HEK293 (cell line): Measurements from ENCODE around the gene ITGB1.

Experiments used
- CTCF ChIA-PET: fragments of 350-600 bp; formaldehyde crosslinking; extraction: SDS; loops from one replicate; lab custom pipeline; 2021; ENCODE audit warnings: antibody characterized with exemption; lab: Yijun Ruan, JAX
- POLR2A ChIA-PET: fragments of 300-600 bp; formaldehyde crosslinking; extraction: SDS; loops from one replicate; lab custom pipeline; 2020; ENCODE audit warnings: antibody characterized with exemption, inconsistent platforms; lab: Yijun Ruan, JAX
- H3K27ac ChIP-seq: fragments of 200-500 bp; sonication (Bioruptor generic); 2 replicates; pipeline ENCODE4 v1.5.1; 2014; ENCODE audit warnings: low read depth, low read length, control low read depth, inconsistent platforms; ENCODE audit errors: extremely low read depth
- H3K36me3 ChIP-seq, 2 experiments: fragments of 200-500 bp in 1 of 2; sonication (Bioruptor generic) in 1 of 2; 1 replicate in 1 of 2; 2 replicates in 1 of 2; pipeline ENCODE4 v1.5.1; 2014 to 2017; ENCODE audit warnings: inconsistent platforms in 2 of 2, low read length in 2 of 2; ENCODE audit not compliant: control insufficient read depth in 2 of 2, insufficient read depth in 1 of 2
- H3K4me1 ChIP-seq: fragments of 200-500 bp; sonication (Bioruptor generic); 2 replicates; pipeline ENCODE4 v1.5.1; 2014; ENCODE audit warnings: mild to moderate bottlenecking, low read length, inconsistent platforms; ENCODE audit not compliant: control insufficient read depth, insufficient read depth
- H3K4me3 ChIP-seq: 2 replicates; pipeline ENCODE4 v1.5.1; 2011; ENCODE audit warnings: low read depth, mild to moderate bottlenecking, control low read depth, low read length, moderate library complexity
- H3K9me3 ChIP-seq: fragments of 200-500 bp; sonication (Bioruptor generic); 2 replicates; pipeline ENCODE4 v1.5.1; 2014; ENCODE audit warnings: low read depth, low read length, inconsistent platforms; ENCODE audit not compliant: control insufficient read depth, insufficient read depth
- GFI1B ChIP-seq: fragments of 450-650 bp; formaldehyde crosslinking; IDR thresholded peaks from 2 replicates; pipeline ENCODE4 v1.5.1; 2016; ENCODE audit warnings: missing biosample characterization, missing genetic modification characterization
- HOXD13 ChIP-seq: sonication (generic); formaldehyde crosslinking; IDR thresholded peaks from 2 replicates; pipeline ENCODE4 v1.8.0; 2022; ENCODE audit warnings: missing genetic modification reagents, borderline replicate concordance
- OSR2 ChIP-seq: fragments of 450-650 bp; formaldehyde crosslinking; IDR thresholded peaks from 2 replicates; pipeline ENCODE4 v1.5.1; 2016; ENCODE audit warnings: missing biosample characterization, missing genetic modification characterization
- SCRT1 ChIP-seq: fragments of 450-650 bp; formaldehyde crosslinking; IDR thresholded peaks from 2 replicates; pipeline ENCODE4 v1.5.1; 2016; ENCODE audit warnings: missing biosample characterization, missing genetic modification characterization, borderline replicate concordance
- WT1 ChIP-seq: fragments of 450-650 bp; formaldehyde crosslinking; IDR thresholded peaks from 2 replicates; pipeline ENCODE4 v1.5.1; 2016; ENCODE audit warnings: missing biosample characterization, missing genetic modification characterization
- ZNF596 ChIP-seq: fragments of 450-650 bp; IDR thresholded peaks from 2 replicates; pipeline ENCODE4 v1.5.0; 2018; ENCODE audit warnings: missing biosample characterization, mild to moderate bottlenecking, missing genetic modification characterization, moderate library complexity
- ZNF658 ChIP-seq: fragments of 450-650 bp; formaldehyde crosslinking; IDR thresholded peaks from 2 replicates; pipeline ENCODE4; 2016; ENCODE audit warnings: missing biosample characterization, missing genetic modification characterization
- ZNF791 ChIP-seq: fragments of 450-650 bp; formaldehyde crosslinking; IDR thresholded peaks from 2 replicates; pipeline ENCODE4 v1.5.1; 2016; ENCODE audit warnings: missing biosample characterization, missing genetic modification characterization
- TF ChIP-seq, protein P1 (sequence below): fragments of 450-650 bp; formaldehyde crosslinking; IDR thresholded peaks from 2 replicates; pipeline ENCODE4 v1.5.1; 2016; ENCODE audit warnings: missing biosample characterization, missing genetic modification characterization
- TF ChIP-seq, protein P2 (sequence below): fragments of 450-650 bp; formaldehyde crosslinking; IDR thresholded peaks from 2 replicates; pipeline ENCODE4 v1.5.1; 2016; ENCODE audit warnings: missing biosample characterization, missing genetic modification characterization
- TF ChIP-seq, protein P3 (sequence below): fragments of 450-650 bp; IDR thresholded peaks from 2 replicates; pipeline ENCODE4 v1.5.1; 2018; ENCODE audit warnings: missing biosample characterization, missing genetic modification characterization
- TF ChIP-seq, protein P4 (sequence below): fragments of 450-650 bp; formaldehyde crosslinking; IDR thresholded peaks from 2 replicates; pipeline ENCODE4 v1.5.1; 2017; ENCODE audit warnings: missing biosample characterization, missing genetic modification characterization

The ITGB1 gene

DNA sequence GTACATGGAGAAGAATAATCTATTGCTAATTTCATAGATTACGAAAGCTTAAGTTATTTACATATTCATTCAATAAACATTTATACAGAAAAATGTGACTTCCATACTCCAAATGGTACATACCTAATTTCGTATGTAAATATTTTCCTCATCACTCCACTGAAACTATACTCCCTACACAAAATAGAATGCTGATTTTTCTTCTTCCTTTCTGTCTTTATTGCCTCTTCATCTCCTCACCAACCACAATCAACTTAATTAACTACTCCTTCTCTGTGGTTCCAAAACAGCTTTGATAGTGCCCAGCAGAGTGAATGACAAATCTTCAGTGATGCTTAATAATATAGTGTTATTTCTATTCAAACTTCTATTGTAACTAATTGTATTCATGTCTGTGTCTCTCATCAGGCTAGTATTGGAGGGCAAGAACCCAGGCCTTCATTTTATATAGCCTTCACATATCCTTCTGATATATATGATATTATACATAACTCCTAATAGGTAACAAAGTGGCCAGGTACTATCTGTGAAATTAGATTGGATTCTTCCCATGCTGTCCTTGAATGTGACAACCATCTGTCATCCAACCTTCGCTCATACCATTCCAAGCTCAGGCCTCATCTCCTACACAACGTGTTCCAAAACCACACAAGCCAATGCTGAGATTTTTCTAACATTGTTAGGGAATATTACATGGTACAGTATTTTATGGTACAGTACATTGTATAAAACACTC lies 5.3 kb downstream of the ITGB1 start:
- no peaks in the 10 kb centered on the region for H3K36me3 ChIP-seq
- H3K4me3 ChIP-seq: no peak overlapping the region
- H3K4me1 ChIP-seq: peaks cover 33% of the 10 kb centered on the region
- no peaks in the 10 kb centered on the region for H3K9me3 ChIP-seq
- ChIA-PET CTCF (interaction anchor here (0.7 kb wide), 1 partner anchor 56 kb away, joined by 3 read pairs; no protein-coding TSS in a partner anchor), POLR2A (interaction anchor here (0.9 to 7.2 kb wide), 2 partner anchors 28 to 48 kb away, joined by 3 to 44 read pairs; no protein-coding TSS in a partner anchor)
- no peak overlapping the region for H3K27ac ChIP-seq
- TF ChIP-seq ZNF658 (tag by site-specific recombination) (no peak), ZNF791 (tag by site-specific recombination) (no peak), WT1 (tag by site-specific recombination) (peak; percentile 71), HOXD13 (CRISPR knock-in tag) (no peak), ZNF596 (tag by site-specific recombination) (no peak), GFI1B (tag by site-specific recombination) (no peak)
- TF ChIP-seq, protein P1, sequence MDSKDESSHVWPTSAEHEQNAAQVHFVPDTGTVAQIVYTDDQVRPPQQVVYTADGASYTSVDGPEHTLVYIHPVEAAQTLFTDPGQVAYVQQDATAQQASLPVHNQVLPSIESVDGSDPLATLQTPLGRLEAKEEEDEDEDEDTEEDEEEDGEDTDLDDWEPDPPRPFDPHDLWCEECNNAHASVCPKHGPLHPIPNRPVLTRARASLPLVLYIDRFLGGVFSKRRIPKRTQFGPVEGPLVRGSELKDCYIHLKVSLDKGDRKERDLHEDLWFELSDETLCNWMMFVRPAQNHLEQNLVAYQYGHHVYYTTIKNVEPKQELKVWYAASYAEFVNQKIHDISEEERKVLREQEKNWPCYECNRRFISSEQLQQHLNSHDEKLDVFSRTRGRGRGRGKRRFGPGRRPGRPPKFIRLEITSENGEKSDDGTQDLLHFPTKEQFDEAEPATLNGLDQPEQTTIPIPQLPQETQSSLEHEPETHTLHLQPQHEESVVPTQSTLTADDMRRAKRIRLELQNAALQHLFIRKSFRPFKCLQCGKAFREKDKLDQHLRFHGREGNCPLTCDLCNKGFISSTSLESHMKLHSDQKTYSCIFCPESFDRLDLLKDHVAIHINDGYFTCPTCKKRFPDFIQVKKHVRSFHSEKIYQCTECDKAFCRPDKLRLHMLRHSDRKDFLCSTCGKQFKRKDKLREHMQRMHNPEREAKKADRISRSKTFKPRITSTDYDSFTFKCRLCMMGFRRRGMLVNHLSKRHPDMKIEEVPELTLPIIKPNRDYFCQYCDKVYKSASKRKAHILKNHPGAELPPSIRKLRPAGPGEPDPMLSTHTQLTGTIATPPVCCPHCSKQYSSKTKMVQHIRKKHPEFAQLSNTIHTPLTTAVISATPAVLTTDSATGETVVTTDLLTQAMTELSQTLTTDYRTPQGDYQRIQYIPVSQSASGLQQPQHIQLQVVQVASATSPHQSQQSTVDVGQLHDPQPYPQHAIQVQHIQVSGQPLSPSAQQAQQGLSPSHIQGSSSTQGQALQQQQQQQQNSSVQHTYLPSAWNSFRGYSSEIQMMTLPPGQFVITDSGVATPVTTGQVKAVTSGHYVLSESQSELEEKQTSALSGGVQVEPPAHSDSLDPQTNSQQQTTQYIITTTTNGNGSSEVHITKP (tag by site-specific recombination): peak; percentile 4
- TF ChIP-seq, protein P2, sequence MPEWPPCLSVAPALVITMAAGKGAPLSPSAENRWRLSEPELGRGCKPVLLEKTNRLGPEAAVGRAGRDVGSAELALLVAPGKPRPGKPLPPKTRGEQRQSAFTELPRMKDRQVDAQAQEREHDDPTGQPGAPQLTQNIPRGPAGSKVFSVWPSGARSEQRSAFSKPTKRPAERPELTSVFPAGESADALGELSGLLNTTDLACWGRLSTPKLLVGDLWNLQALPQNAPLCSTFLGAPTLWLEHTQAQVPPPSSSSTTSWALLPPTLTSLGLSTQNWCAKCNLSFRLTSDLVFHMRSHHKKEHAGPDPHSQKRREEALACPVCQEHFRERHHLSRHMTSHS (tag by site-specific recombination): no peak
- TF ChIP-seq, protein P3, sequence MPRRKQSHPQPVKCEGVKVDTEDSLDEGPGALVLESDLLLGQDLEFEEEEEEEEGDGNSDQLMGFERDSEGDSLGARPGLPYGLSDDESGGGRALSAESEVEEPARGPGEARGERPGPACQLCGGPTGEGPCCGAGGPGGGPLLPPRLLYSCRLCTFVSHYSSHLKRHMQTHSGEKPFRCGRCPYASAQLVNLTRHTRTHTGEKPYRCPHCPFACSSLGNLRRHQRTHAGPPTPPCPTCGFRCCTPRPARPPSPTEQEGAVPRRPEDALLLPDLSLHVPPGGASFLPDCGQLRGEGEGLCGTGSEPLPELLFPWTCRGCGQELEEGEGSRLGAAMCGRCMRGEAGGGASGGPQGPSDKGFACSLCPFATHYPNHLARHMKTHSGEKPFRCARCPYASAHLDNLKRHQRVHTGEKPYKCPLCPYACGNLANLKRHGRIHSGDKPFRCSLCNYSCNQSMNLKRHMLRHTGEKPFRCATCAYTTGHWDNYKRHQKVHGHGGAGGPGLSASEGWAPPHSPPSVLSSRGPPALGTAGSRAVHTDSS (tag by site-specific recombination): no peak

DNA sequence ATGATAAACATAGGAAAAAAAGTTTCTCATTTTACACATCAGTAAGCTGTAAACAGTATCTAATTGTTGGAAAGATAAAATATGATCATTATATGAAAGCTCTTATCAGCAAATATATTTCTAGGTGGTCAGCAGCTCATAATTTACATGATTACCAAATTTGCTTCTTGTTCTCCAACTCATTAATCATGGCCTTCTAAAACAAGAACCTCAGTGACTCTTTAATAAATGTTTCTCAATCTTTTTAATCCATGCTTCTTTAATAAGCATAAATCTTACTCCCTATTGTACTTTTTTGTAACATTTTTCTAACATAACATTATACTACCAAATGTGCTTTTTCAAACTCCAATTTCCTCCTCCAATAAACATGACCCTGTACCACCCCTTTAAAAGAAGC lies 5.9 kb downstream of the ITGB1 start:
- no peaks in the 10 kb centered on the region for H3K36me3 ChIP-seq
- no peaks in the 10 kb centered on the region for H3K9me3 ChIP-seq
- TF ChIP-seq, protein P4, sequence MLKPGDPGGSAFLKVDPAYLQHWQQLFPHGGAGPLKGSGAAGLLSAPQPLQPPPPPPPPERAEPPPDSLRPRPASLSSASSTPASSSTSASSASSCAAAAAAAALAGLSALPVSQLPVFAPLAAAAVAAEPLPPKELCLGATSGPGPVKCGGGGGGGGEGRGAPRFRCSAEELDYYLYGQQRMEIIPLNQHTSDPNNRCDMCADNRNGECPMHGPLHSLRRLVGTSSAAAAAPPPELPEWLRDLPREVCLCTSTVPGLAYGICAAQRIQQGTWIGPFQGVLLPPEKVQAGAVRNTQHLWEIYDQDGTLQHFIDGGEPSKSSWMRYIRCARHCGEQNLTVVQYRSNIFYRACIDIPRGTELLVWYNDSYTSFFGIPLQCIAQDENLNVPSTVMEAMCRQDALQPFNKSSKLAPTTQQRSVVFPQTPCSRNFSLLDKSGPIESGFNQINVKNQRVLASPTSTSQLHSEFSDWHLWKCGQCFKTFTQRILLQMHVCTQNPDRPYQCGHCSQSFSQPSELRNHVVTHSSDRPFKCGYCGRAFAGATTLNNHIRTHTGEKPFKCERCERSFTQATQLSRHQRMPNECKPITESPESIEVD (tag by site-specific recombination): peak; percentile 60
- TF ChIP-seq SCRT1 (tag by site-specific recombination): no peak
- TF ChIP-seq OSR2 (tag by site-specific recombination): peak; percentile 22; the same call in 1 of the 2 replicates
- peaks cover 33% of the 10 kb centered on the region for H3K4me1 ChIP-seq
- CTCF ChIA-PET: interaction anchor here (0.6 kb wide), 1 partner anchor 278 kb away, joined by 3 read pairs; no protein-coding TSS in a partner anchor
- no peak overlapping the region for H3K4me3 ChIP-seq
- POLR2A ChIA-PET: interaction anchor here (0.9 to 7.2 kb wide), 2 partner anchors 29 to 48 kb away, joined by 3 to 44 read pairs; no protein-coding TSS in a partner anchor
- H3K27ac ChIP-seq: no peak overlapping the region
